SK-N-SH (cell line): Measurements from ENCODE around the gene ADRM1.

ENCODE experiments used
- EP300 ChIP-seq, 2 experiments: IDR thresholded peaks; 2 replicates each; pipeline versions ENCODE4 v1.4.0 to v1.6.1; 2012; ENCODE audit warnings: borderline replicate concordance in 1 of 2, low read depth in 1 of 2, low read length in 1 of 2
- FOXJ3 ChIP-seq: sonication (generic); formaldehyde crosslinking; IDR thresholded peaks from 2 replicates; pipeline ENCODE4 v1.5.1; 2020; ENCODE audit warnings: mild to moderate bottlenecking, missing genetic modification reagents
- GABPA ChIP-seq: IDR thresholded peaks from 2 replicates; pipeline ENCODE4 v1.4.0; 2012; ENCODE audit warnings: low read depth, mild to moderate bottlenecking
- MAX ChIP-seq: IDR thresholded peaks from 2 replicates; pipeline ENCODE4 v1.4.0; 2012; ENCODE audit warnings: low read depth
- MXI1 ChIP-seq: IDR thresholded peaks from 2 replicates; pipeline ENCODE4 v1.6.1; 2012; ENCODE audit warnings: mild to moderate bottlenecking, low read depth, low read length, improper control_type of control experiment
- NRF1 ChIP-seq: IDR thresholded peaks from 2 replicates; pipeline ENCODE4 v1.6.1; 2012; ENCODE audit warnings: low read depth, mild to moderate bottlenecking, low read length
- POLR2AphosphoS5 ChIP-seq: IDR thresholded peaks from 2 replicates; pipeline ENCODE4 v1.6.1; 2012; ENCODE audit warnings: low read depth, low read length
- RCOR1 ChIP-seq: fragments of 150-350 bp; IDR thresholded peaks from 2 replicates; pipeline ENCODE4 v1.6.1; 2017; ENCODE audit warnings: antibody characterized with exemption, low read length
- TAF1 ChIP-seq: IDR thresholded peaks from 2 replicates; pipeline ENCODE4 v1.6.1; 2012; ENCODE audit warnings: low read depth, mild to moderate bottlenecking, low read length, moderate library complexity, borderline replicate concordance
- TCF12 ChIP-seq: IDR thresholded peaks from 2 replicates; pipeline ENCODE4 v1.4.0; 2012
- USF2 ChIP-seq: fragments of 150-350 bp; IDR thresholded peaks from 2 replicates; pipeline ENCODE4 v1.6.1; 2017; ENCODE audit warnings: antibody characterized with exemption, low read length, low read depth, borderline replicate concordance
- TF ChIP-seq, protein P1 (sequence below): fragments of 200-600 bp; sonication (generic); IDR thresholded peaks from 2 replicates; pipeline ENCODE4 v1.6.1; 2017; ENCODE audit warnings: antibody characterized with exemption, mild to moderate bottlenecking, moderate library complexity

- TF ChIP-seq POLR2AphosphoS5 (no peak), TAF1 (no peak), MXI1 (no peak), MAX (no peak), USF2 (no peak), TCF12 (no peak), RCOR1 (no peak), GABPA (no peak), FOXJ3 (no peak), NRF1 (no peak), EP300 (IDR thresholded peaks at IDR 0.05; ENCODE audit: borderline replicate concordance in 1 of 2, low read depth in 1 of 2, low read length in 1 of 2) (no peak)
- TF ChIP-seq, protein P1, sequence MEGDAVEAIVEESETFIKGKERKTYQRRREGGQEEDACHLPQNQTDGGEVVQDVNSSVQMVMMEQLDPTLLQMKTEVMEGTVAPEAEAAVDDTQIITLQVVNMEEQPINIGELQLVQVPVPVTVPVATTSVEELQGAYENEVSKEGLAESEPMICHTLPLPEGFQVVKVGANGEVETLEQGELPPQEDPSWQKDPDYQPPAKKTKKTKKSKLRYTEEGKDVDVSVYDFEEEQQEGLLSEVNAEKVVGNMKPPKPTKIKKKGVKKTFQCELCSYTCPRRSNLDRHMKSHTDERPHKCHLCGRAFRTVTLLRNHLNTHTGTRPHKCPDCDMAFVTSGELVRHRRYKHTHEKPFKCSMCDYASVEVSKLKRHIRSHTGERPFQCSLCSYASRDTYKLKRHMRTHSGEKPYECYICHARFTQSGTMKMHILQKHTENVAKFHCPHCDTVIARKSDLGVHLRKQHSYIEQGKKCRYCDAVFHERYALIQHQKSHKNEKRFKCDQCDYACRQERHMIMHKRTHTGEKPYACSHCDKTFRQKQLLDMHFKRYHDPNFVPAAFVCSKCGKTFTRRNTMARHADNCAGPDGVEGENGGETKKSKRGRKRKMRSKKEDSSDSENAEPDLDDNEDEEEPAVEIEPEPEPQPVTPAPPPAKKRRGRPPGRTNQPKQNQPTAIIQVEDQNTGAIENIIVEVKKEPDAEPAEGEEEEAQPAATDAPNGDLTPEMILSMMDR = no peak
Measured at GRCh38 chr20:62284448-62284847, 18.3 kb upstream of the ADRM1 start.
